Measurements from ENCODE around the gene UBE2E2.

The UBE2E2 gene

GRCh38 chr3:23573827-23574226 lies 370.7 kb downstream of the UBE2E2 start:
- no peaks in the 10 kb centered on the region for H3K9me3 Mint-ChIP-seq
- no peak for DNase-seq
- CTCF ChIA-PET: interaction anchor here (1.1 to 1.2 kb wide), 2 partner anchors 51 to 93 kb away, joined by 3 read pairs; no protein-coding TSS in a partner anchor
- H3K4me3 Mint-ChIP-seq: no peak overlapping the region
- H3K27me3 Mint-ChIP-seq: no peaks in the 10 kb centered on the region
- H3K4me1 Mint-ChIP-seq: no peaks in the 10 kb centered on the region
- no peaks in the 10 kb centered on the region for H3K36me3 Mint-ChIP-seq
- H3K27ac Mint-ChIP-seq: no peak overlapping the region

- CTCF ChIA-PET: no interaction called here
- no peaks in the 10 kb centered on the region for H3K36me3 Mint-ChIP-seq
- no peak for DNase-seq
- H3K4me3 Mint-ChIP-seq: no peak overlapping the region
- H3K9me3 Mint-ChIP-seq: no peaks in the 10 kb centered on the region
- no peaks in the 10 kb centered on the region for H3K4me1 Mint-ChIP-seq
- no peaks in the 10 kb centered on the region for H3K27me3 Mint-ChIP-seq
- H3K27ac Mint-ChIP-seq: no peak overlapping the region
Observed at GRCh38 chr3:23574822-23575315, 371.7 kb downstream of the UBE2E2 start.

- H3K27ac Mint-ChIP-seq: no peak overlapping the region
- CTCF ChIA-PET: no interaction called here
- no peaks in the 10 kb centered on the region for H3K27me3 Mint-ChIP-seq
- no peaks in the 10 kb centered on the region for H3K4me1 Mint-ChIP-seq
- H3K9me3 Mint-ChIP-seq: no peaks in the 10 kb centered on the region
- no peaks in the 10 kb centered on the region for H3K36me3 Mint-ChIP-seq
- DNase-seq: no peak
- H3K4me3 Mint-ChIP-seq: no peak overlapping the region
Observed at GRCh38 chr3:23575697-23576096, 372.6 kb downstream of the UBE2E2 start.

DNA sequence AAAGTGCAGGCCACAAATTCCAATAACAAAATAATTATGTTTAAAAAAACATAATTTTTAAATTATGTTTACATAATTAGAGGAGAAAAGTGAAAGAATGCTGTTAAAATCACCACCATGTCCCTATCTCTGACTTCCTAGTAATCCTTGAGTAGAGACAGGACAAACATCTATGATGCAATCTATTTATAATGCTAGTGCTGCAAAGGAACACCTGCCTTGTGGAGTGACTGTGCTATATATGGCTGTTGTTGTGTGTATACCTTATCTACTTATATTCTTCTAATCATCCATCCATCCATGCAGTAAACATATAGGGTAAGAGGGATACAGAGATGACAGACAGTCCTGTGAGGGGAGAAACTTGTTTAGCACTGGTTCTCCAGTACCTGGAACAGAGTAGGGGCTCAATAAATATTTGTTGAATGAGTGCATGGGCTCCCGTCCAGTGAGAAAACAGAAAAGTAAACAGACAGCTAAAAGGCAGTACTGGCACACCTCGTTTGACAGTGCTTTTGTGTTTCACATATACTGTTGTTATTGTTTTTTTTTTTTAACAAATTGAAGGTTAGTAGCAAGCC lies 373.3 kb downstream of the UBE2E2 start:
- Mint-ChIP-seq H3K4me1 (no peaks in the 10 kb centered on the region), H3K4me3 (no peak overlapping the region), H3K9me3 (no peaks in the 10 kb centered on the region), H3K36me3 (no peaks in the 10 kb centered on the region), H3K27ac (no peak overlapping the region), H3K27me3 (no peaks in the 10 kb centered on the region)
- CTCF ChIA-PET: no interaction called here
- no peak for DNase-seq

DNA sequence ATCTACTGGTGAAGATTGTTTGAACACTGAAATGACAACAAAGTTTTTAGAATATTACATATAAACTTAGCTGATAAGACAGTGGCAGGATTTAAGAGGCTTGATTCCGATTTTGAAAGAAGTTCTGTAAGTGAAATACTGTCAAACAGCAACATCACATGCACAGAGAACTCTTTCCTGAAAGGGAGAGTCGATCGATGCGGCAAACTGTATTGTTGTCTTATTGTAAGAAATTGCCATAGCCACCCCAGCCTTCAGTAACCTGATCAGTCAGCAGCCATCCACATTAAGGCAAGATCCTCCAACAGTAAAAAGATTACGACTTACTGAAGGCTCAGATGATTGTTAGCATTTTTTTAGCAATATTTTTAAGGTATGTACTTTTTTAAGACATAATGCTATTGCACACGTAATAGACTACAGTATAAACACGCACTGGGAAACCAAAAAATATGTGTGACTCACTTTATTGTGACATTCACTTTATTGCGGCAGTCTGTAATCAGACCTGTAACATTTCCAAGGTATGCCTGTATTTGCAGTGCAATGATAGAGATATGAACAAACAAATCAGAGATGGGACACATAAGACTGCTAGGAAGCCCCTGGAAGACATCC lies 377.1 kb downstream of the UBE2E2 start:
- H3K9me3 Mint-ChIP-seq: no peaks in the 10 kb centered on the region
- H3K27ac Mint-ChIP-seq: no peak overlapping the region
- no peaks in the 10 kb centered on the region for H3K27me3 Mint-ChIP-seq
- CTCF ChIA-PET: no interaction called here
- no peaks in the 10 kb centered on the region for H3K36me3 Mint-ChIP-seq
- H3K4me1 Mint-ChIP-seq: no peaks in the 10 kb centered on the region
- no peak overlapping the region for H3K4me3 Mint-ChIP-seq
- no peak for DNase-seq

- no peak for DNase-seq
- Mint-ChIP-seq H3K36me3 (no peaks in the 10 kb centered on the region), H3K4me3 (no peak overlapping the region), H3K9me3 (no peaks in the 10 kb centered on the region), H3K27me3 (no peaks in the 10 kb centered on the region), H3K4me1 (no peaks in the 10 kb centered on the region), H3K27ac (no peak overlapping the region)
- CTCF ChIA-PET: no interaction called here
Observed at GRCh38 chr3:23583980-23584740, 381.0 kb downstream of the UBE2E2 start.

DNA sequence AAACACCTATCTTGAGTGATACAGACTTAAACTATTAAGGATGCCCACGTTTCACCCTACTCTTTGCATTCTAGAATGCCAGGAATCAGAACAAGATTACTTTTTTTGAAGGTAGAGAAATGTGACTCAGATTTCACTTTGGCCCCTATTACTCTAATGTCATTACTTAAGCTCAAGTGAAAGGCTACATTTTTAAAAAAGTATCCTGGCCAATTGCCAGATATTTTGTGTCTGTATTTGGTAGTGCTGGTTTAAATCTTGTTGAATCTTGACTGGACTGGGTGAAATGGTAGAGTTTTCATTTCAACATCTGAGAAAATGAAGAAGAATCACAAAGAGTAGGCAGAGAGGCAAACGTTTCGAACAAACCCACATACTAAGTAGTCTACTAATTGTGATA lies 384.4 kb downstream of the UBE2E2 start:
- no peaks in the 10 kb centered on the region for H3K36me3 Mint-ChIP-seq
- H3K9me3 Mint-ChIP-seq: no peaks in the 10 kb centered on the region
- no peak overlapping the region for H3K27ac Mint-ChIP-seq
- no peak for DNase-seq
- H3K27me3 Mint-ChIP-seq: no peaks in the 10 kb centered on the region
- H3K4me3 Mint-ChIP-seq: no peak overlapping the region
- H3K4me1 Mint-ChIP-seq: no peaks in the 10 kb centered on the region
- CTCF ChIA-PET: no interaction called here

DNA sequence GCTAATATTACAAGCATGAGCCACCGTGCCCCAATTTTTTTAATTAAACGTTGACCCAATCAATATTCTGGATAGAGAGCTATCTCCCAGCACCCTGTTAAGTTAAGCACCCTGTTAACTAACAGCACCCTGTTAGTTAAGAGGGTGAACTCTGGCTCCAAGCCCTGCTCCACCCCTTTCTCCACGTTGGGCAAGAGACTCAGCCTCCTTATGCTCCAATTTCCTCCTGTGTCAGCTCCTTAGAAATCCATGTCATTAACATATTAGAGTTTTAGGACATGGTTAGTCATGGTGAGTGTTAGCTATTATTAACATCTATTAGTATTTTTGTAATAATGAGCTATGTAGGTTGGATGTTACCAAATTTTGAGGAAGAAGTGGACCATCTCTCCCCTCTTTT lies 385.4 kb downstream of the UBE2E2 start:
- Mint-ChIP-seq H3K4me1 (no peaks in the 10 kb centered on the region), H3K27me3 (no peaks in the 10 kb centered on the region), H3K36me3 (no peaks in the 10 kb centered on the region), H3K27ac (no peak overlapping the region), H3K9me3 (no peaks in the 10 kb centered on the region), H3K4me3 (no peak overlapping the region)
- DNase-seq: no peak
- CTCF ChIA-PET: no interaction called here

DNA sequence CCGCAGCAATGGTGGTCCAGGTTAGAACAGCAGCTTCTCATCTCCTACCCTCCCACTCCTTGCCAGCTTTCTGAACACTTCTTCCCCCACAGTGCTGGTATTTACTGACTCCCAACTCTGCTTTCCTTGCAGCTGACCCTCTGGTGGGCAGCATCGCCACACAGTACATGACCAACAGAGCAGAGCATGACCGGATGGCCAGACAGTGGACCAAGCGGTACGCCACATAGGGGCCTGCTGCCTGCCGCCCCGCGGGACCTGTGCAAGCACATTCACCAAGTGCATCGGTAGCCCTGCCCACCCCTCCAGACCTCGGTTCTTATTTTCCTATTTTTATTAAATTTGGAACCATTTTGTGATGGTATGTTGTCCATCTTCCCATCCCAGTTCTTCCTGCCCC lies 386.5 kb downstream of the UBE2E2 start:
- Mint-ChIP-seq H3K9me3 (no peaks in the 10 kb centered on the region), H3K27me3 (no peaks in the 10 kb centered on the region), H3K4me3 (no peak overlapping the region), H3K27ac (no peak overlapping the region), H3K36me3 (no peaks in the 10 kb centered on the region), H3K4me1 (no peaks in the 10 kb centered on the region)
- no peak for DNase-seq
- CTCF ChIA-PET: no interaction called here

DNA sequence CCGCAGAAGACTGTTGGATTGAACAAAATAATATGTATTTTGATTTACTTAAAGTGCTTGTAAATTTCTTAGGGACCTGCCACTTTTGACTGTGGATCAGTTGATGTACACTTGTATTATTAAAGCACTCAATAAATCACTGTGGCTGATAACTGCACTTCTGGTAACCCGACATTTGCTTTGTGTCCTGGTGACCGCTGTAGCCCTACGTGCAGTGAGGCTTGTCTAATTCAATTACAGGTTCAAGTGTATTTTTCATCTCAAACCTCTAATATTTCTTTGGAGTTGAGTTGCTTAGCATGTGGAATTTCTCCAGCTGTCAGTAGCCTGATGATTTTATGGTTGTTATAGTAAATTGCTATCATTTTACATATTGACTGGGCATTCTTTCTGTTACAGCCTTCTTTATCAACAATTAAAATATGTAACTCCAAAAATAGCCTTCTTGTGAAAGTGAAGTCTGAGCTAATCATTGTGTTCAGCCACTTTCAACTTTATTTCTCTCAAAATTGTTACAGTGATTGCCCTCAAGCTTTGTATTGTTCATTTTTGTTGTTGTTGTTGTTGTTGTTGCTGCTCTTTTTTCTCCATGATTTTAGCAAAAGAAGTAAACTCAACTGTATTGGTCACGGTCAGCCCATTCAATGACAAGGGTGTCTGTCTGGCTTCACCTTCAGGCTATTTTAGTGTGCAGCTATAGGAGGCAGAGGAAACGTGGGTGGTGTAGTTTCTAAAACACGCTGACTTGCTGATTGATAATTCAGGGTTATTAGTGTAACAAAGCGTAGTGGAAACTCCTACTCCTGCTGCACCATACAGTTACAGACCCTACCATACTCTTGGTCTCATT lies 387.5 kb downstream of the UBE2E2 start:
- CTCF ChIA-PET: no interaction called here
- H3K27ac Mint-ChIP-seq: no peak overlapping the region
- no peaks in the 10 kb centered on the region for H3K4me1 Mint-ChIP-seq
- no peaks in the 10 kb centered on the region for H3K9me3 Mint-ChIP-seq
- H3K27me3 Mint-ChIP-seq: no peaks in the 10 kb centered on the region
- H3K4me3 Mint-ChIP-seq: no peak overlapping the region
- no peaks in the 10 kb centered on the region for H3K36me3 Mint-ChIP-seq
- DNase-seq: no peak

GRCh38 chr3:23591374-23591773 lies 388.2 kb downstream of the UBE2E2 start:
- Mint-ChIP-seq H3K9me3 (no peaks in the 10 kb centered on the region), H3K36me3 (no peaks in the 10 kb centered on the region), H3K27ac (no peak overlapping the region), H3K4me1 (no peaks in the 10 kb centered on the region), H3K4me3 (no peak overlapping the region), H3K27me3 (no peaks in the 10 kb centered on the region)
- DNase-seq: no peak
- CTCF ChIA-PET: no interaction called here

DNA sequence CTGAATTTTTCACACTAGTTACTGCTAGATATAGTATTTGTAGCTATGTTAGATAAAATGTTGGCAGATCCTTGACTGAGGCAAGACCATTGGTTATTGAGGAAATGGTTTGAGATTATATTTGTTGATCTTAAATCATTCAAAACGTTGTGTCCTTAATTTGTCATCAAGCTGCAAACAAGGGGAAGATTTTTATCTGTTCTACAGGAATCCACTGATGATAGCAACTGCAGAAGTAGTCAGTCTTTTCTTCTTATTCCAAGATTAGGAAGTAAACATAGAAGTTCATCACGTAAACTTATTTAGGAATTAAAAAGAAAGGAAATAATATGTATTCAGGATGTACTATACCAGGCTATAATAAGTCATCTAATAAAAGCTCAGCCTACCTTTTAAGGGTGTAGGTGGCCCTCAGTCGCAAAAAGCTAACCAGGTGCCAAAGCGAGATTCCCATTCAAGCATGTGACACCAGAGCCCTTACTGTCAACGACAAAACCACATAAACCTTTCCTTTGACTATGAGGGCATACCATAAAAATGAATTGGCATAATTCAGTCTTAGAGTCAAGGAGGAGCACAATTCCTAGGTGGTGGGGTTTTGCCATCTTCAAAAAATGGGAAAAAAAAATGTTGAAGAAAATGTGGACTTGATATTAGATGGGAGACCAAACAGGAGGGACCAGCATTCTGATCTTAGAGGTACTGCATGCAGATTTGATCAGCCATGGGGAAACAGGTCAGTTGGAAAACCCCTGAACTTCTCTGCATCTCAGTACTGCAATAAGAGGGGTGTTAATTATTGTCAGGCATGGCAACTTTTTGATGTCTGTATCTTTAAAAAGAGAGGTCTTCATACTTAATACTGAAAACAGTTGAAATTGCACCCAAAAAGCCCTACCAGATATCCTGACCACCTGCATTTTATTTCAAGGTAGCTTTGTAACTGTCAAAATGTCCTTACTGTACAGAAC lies 390.1 kb downstream of the UBE2E2 start:
- H3K27me3 Mint-ChIP-seq: no peaks in the 10 kb centered on the region
- H3K27ac Mint-ChIP-seq: no peak overlapping the region
- no peaks in the 10 kb centered on the region for H3K4me1 Mint-ChIP-seq
- no peaks in the 10 kb centered on the region for H3K36me3 Mint-ChIP-seq
- peaks cover 3% of the 10 kb centered on the region for H3K9me3 Mint-ChIP-seq
- H3K4me3 Mint-ChIP-seq: no peak overlapping the region
- no peak for DNase-seq
- CTCF ChIA-PET: no interaction called here

GRCh38 chr3:23594066-23594465 lies 390.9 kb downstream of the UBE2E2 start:
- CTCF ChIA-PET: no interaction called here
- no peak for DNase-seq
- H3K36me3 Mint-ChIP-seq: no peaks in the 10 kb centered on the region
- H3K27ac Mint-ChIP-seq: no peak overlapping the region
- H3K9me3 Mint-ChIP-seq: peaks cover 3% of the 10 kb centered on the region
- no peaks in the 10 kb centered on the region for H3K4me1 Mint-ChIP-seq
- no peak overlapping the region for H3K4me3 Mint-ChIP-seq
- no peaks in the 10 kb centered on the region for H3K27me3 Mint-ChIP-seq
